SJCRH30 (cell line): ENCODE results near the gene SUMO3. TPM values are rescaled to one million over a fixed set of nuclear protein-coding genes. Genes with fewer than 3 reads are reported as not detected.

ENCODE experiments used
- DNase-seq, 2 experiments: peaks; one replicate each; pipeline ENCODE4 v3.0.0-alpha.2; 2015 to 2020
- H3K27ac ChIP-seq: fragments of 250-450 bp; sonication (Bioruptor Pico); 2 replicates; pipeline ENCODE4 v1.5.1; 2020; ENCODE audit warnings: mild to moderate bottlenecking, moderate library complexity
- H3K27me3 ChIP-seq: fragments of 250-450 bp; sonication (Bioruptor Pico); 2 replicates; pipeline ENCODE4 v1.5.1; 2020; ENCODE audit warnings: mild to moderate bottlenecking, moderate library complexity
- H3K36me3 ChIP-seq: fragments of 250-450 bp; sonication (Bioruptor Pico); 2 replicates; pipeline ENCODE4 v1.5.1; 2020; ENCODE audit warnings: mild to moderate bottlenecking, moderate library complexity
- H3K4me1 ChIP-seq: fragments of 250-450 bp; sonication (Bioruptor Pico); 2 replicates; pipeline ENCODE4 v1.5.1; 2020; ENCODE audit warnings: mild to moderate bottlenecking, moderate library complexity
- H3K4me3 ChIP-seq: fragments of 250-450 bp; sonication (Bioruptor Pico); 2 replicates; pipeline ENCODE4 v1.5.1; 2020; ENCODE audit warnings: mild to moderate bottlenecking, moderate library complexity
- H3K9me3 ChIP-seq: fragments of 250-450 bp; sonication (Bioruptor Pico); replicated peaks from 2 replicates; pipeline ENCODE4 v1.5.1; 2020; ENCODE audit warnings: mild to moderate bottlenecking, moderate library complexity
- total RNA-seq: library from RNA; depleted of rRNA; stranded (reverse); fragments of >200 nt; shearing (Covaris generic); gene quantifications from 2 replicates; pipeline ENCODE4 v1.2.3, GENCODE V29; 2014

Gene SUMO3
- total RNA-seq, 1 experiment from 2014 or later = 76.9 TPM

DNA sequence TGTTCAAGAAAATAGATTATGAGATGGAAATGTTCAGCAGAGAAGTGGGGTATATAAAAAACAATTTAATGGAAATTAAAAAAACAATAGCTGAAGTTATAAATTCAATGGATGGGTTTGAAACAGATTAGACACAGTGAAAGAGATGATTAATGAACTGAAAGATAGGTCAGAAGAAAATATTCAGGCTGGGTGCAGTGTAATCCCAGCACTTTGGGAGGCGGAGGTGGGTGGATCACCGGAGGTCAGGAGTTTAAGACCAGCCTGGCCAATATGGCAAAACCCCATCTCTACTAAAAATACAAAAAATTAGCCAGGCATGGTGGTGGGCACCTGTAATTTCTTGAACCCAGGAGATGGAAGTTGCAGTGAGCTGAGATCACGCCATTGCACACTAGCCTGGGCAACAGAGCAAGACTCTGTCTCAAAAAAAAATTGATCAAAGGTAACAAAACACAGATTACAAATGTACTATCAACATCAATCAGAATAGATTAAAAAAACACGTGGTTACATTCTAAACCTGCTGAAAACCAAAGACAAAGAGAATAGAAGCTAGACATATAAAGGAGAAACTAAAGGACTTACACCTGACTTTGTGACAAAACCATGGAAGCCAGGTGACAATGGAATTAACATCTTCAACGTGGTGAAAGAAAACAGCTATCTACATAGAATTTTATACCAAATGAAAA, 4.8 kb upstream of the SUMO3 start:
- H3K36me3 ChIP-seq = no peaks in the 10 kb centered on the region
- no peak overlapping the region for H3K4me3 ChIP-seq
- DNase-seq = no peak

DNA sequence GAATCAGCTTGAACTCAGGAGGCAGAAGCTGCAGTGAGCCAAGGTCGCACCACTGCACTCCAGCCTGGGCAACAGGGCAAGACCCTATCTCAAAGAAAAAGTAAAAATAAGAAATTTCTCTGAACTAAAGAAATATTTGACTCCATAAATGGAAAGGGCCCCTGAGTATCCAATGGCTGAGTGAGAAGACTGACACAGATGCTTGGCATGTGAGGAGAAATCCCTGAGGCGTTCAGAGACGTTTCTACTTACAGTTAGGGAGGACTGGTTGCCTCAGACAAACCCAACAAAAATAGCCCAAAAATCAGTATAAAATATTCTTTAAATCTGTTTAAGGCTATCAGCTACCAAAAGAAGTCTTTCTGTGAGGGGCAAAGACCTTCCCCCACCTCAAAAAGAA, 3.0 kb upstream of the SUMO3 start:
- Histone ChIP-seq H3K27ac (no peak overlapping the region), H3K36me3 (no peaks in the 10 kb centered on the region), H3K4me3 (no peak overlapping the region), H3K9me3 (peaks cover 13% of the 10 kb centered on the region), H3K4me1 (no peaks in the 10 kb centered on the region; the same call in 1 of the 2 replicates), H3K27me3 (no peaks in the 10 kb centered on the region)
- DNase-seq = no peak

More for the DNA sequence above, 4.8 kb upstream of the SUMO3 start:
- H3K27me3 ChIP-seq = no peaks in the 10 kb centered on the region
- H3K27ac ChIP-seq = no peak overlapping the region
- H3K4me1 ChIP-seq = no peaks in the 10 kb centered on the region
- H3K9me3 ChIP-seq = peaks cover 13% of the 10 kb centered on the region

DNA sequence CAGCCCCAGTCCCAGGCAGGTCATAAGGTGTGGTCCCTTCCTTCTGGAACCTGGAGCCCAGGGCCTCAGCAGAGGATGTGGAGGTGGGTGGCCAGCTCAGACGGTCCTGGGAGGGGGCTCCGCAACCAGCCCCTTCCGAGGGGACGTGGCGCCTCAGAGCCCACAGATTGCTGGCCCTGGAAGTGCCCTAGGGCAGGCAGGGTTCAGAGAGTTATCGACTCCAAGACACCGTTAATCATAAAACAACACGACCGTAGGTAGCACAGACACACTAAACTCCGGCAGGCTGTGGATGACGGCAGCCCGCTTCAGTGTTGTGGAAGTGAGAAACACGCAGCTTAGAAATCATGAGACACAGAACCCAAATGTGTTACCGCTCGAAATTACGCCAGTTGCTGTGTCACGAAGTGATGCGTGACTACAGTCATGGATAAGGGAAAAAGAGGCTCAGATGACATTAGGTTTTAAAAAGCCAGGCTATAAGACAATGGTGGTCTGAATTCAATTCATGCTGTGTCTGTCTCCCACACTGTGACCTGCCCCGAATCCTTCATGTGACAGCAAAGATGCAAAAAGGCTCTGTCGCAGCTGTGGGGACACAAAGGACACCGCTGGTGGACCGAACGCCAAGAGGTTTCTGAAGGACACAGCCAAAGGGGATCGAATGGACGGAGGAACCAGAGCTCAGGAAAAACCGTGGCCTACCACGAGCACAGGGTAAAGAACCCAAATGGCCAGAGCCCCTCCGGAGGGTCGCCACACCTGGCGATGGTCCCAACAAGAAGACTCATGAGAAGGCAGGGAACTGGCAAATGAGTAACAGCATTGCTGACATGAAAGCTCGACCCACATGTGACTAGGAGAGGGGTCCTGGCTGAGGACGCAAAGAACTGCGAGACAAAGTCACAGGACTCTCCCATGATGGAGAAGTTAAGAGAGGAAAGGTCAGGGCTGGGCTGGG, 1.7 kb upstream of the SUMO3 start:
- H3K27ac ChIP-seq = no peak overlapping the region
- H3K9me3 ChIP-seq = peaks cover 13% of the 10 kb centered on the region
- no peak overlapping the region for H3K4me3 ChIP-seq
- H3K27me3 ChIP-seq = no peaks in the 10 kb centered on the region
- no peaks in the 10 kb centered on the region; the same call in 1 of the 2 replicates for H3K4me1 ChIP-seq
- H3K36me3 ChIP-seq = no peaks in the 10 kb centered on the region
- DNase-seq = no peak

DNA sequence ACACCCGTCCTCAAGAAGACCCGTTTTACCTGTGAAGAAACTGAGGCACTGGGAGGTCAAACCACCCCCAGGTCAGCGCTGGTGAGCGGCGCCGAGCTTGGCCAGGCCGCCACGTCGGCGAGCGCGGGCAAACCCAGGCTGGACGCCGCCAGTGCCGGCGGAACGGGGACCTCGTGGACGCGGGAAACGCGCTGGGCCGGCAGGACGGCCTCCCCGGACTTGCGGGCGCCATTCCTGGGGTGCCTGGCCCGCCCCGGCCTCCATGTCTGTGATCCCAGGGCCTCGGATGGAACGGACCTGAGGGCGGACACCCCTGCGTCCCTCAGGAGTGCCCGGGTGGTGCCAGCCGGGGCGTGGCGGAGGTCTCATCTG, 764 bp upstream of the SUMO3 start:
- peaks cover 13% of the 10 kb centered on the region for H3K9me3 ChIP-seq
- H3K36me3 ChIP-seq = no peaks in the 10 kb centered on the region
- H3K4me1 ChIP-seq = no peaks in the 10 kb centered on the region; the same call in 1 of the 2 replicates
- no peak overlapping the region for H3K4me3 ChIP-seq
- H3K27ac ChIP-seq = no peak overlapping the region
- DNase-seq = no peak
- no peaks in the 10 kb centered on the region for H3K27me3 ChIP-seq

DNA sequence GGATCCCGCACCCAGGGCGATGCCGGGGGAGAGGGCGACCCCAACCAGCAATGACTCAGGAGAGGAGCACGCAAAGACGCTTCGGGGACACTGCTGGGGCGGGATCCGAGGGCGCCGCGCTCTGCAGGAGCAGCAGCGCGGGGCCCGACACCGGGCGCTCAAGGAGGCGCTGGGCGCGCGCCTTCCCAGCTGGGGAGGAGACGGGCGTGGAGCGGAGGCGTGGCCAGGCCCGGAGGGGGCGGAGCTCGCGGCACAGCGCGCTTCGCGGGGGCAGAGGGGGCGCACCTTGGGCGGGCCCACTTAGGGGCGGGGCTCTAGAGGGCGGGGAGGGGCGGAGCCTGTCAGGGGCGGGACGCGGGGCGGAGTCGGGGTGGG, 369 bp downstream of the SUMO3 start:
- DNase-seq = peak; percentile 85 to 89
- H3K27ac ChIP-seq = peak overlapping the region; percentile 27; the same call in 1 of the 2 replicates
- peaks cover 2% of the 10 kb centered on the region; the same call in 1 of the 2 replicates for H3K9me3 ChIP-seq
- no peaks in the 10 kb centered on the region for H3K36me3 ChIP-seq
- H3K4me1 ChIP-seq = no peaks in the 10 kb centered on the region; the same call in 1 of the 2 replicates
- H3K4me3 ChIP-seq = peak overlapping the region; percentile 74
- no peaks in the 10 kb centered on the region for H3K27me3 ChIP-seq

DNA sequence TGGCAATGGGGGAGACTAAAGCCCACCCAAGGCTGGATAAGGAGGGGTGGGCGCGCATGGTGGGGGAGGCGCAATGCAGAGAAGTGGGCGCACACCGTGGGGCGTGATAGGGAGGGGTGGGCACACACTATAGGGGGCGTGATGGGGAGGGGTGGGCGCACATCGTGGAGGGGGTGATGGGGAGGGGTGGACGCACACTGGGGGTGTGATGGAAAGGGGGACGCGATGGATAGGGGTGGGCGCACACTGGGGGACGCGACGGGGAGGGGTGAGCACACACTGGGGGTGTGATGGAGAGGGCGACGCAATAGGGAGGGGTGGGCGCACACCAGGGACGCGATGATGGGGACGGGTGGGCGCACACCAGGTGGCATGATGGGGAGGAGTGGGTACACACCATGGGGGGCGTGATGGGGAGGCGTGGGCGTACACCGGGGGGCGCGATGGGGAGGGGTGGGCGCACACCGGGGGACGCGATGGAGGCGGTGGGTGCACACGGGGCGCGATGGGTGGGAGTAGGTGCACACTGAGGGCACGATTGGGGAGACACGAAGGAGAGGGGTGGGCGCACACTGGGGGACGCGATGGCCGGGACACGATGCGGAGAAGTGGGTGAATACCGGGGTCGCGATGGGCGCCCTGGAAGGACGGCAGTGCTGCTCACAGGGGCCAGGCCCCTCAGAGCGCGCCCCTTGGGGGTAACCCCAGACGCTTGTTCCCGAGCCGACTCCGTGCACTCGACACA, 929 bp downstream of the SUMO3 start:
- Histone ChIP-seq H3K27ac (peak overlapping the region; percentile 27; the same call in 1 of the 2 replicates), H3K4me1 (no peaks in the 10 kb centered on the region; the same call in 1 of the 2 replicates), H3K9me3 (no peaks in the 10 kb centered on the region), H3K27me3 (no peaks in the 10 kb centered on the region), H3K4me3 (peak overlapping the region; percentile 74), H3K36me3 (no peaks in the 10 kb centered on the region)
- DNase-seq = no peak

DNA sequence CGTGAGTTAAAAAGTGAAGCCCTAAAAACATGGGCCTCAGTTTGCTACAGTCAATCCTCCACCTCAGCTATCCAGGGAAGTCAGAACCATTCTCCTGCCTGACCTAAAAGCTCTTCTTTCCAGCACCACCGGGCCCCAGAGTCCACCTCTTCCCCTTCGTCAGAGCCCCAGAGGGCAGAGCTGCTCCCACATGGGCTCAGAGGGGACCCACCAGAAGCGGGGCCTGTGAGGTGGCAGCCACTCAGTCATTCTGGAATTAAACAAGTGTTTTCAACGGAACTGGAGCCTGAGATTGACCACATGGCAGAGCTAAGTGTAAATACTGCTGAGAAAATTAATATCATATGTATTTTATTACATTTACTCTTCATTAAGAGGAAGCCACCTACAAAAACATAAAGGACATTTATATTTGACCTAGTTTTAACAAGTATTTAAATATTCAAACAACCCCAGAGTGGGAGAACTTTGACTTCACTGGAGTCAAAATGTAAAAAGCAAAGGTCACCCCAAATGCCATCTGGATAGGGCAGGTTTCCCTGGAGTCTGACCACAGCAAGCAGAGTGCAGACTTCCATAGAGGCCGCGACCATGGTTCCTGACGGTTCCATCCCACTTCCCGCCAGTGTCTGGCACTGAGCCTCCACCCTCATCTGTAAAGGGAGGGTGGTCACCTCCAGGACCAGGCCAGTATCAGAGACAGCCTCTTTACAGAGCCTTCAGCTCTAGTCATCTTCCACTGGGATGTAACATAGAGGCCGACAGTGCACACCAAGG, 1.8 kb downstream of the SUMO3 start:
- Histone ChIP-seq H3K36me3 (no peaks in the 10 kb centered on the region), H3K27me3 (no peaks in the 10 kb centered on the region), H3K27ac (no peak overlapping the region), H3K9me3 (no peaks in the 10 kb centered on the region), H3K4me1 (no peaks in the 10 kb centered on the region; the same call in 1 of the 2 replicates), H3K4me3 (no peak overlapping the region)
- DNase-seq = no peak

DNA sequence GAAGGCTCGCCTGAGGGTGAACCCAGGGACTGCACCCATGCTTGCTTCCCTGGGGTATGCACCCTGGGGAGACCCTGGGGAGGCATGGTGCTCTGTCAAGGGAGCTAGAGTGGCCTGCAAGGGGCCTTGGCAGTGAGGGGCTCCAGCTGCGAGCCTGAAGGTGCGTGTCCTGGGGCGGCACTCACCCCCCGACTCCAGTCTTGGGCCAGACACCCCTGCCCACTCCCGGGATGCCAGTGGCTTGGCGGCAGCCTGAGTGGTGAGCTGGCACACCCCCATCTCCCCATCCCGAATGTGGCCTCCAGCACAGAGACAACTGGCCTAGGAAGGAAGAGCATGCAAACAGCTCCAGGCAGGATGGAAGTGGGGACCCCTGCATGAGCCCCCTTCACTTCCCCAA, 2.6 kb downstream of the SUMO3 start:
- no peaks in the 10 kb centered on the region for H3K36me3 ChIP-seq
- no peak for DNase-seq
- no peaks in the 10 kb centered on the region for H3K27me3 ChIP-seq
- H3K27ac ChIP-seq = no peak overlapping the region
- H3K4me1 ChIP-seq = no peaks in the 10 kb centered on the region; the same call in 1 of the 2 replicates
- no peaks in the 10 kb centered on the region for H3K9me3 ChIP-seq
- H3K4me3 ChIP-seq = no peak overlapping the region

DNA sequence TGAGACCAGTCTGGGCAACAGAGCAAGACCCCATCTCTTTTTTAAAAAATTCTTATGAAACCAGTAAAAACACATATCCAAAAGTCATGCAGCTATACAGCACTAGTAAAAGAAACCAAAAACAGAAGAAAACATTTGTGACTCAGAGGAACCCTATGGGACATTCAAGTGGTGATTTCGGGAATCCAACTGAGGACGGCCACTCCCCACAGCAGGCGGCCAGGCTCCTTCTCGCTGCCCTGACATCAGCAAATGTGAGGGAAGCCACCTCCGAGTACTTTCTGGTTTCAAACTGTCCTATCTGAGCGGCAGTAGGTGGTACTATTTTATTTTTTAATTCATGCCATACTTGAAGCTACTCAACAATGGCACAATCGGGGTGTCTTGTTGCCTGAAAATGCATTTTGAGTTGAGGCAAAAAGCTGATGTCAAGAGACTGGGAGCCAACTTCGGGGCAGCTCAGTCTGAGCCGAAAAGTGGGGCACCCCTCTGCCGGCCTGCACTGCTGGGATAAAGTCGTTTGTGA, 3.3 kb downstream of the SUMO3 start:
- no peaks in the 10 kb centered on the region; the same call in 1 of the 2 replicates for H3K36me3 ChIP-seq
- no peaks in the 10 kb centered on the region for H3K27me3 ChIP-seq
- no peak overlapping the region for H3K4me3 ChIP-seq
- no peak overlapping the region for H3K27ac ChIP-seq
- DNase-seq = no peak
- no peaks in the 10 kb centered on the region; the same call in 1 of the 2 replicates for H3K4me1 ChIP-seq
- no peaks in the 10 kb centered on the region for H3K9me3 ChIP-seq

DNA sequence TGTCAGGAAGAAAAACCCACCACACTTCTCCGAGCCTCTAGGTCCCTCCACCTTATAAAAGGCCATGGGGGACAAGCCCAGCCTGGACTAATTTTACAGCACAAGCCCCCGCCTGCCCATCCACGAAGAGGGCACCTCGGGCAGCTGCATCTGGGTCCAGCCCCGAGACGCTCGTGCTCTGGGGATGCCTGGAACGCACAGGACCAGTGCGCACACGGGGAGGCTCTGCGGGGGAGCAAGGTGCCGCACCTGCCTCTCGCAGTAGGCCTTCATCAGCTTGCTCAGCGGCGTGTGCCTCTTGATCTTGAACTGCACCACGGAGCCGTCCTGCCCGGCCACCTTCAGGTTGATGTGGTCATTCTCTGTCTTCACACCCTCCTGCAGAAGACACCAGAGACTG, 4.1 kb downstream of the SUMO3 start:
- no peak for DNase-seq
- Histone ChIP-seq H3K27me3 (no peaks in the 10 kb centered on the region), H3K27ac (no peak overlapping the region), H3K4me3 (no peak overlapping the region), H3K9me3 (no peaks in the 10 kb centered on the region), H3K4me1 (no peaks in the 10 kb centered on the region; the same call in 1 of the 2 replicates), H3K36me3 (peaks cover 3% of the 10 kb centered on the region; the same call in 1 of the 2 replicates)

DNA sequence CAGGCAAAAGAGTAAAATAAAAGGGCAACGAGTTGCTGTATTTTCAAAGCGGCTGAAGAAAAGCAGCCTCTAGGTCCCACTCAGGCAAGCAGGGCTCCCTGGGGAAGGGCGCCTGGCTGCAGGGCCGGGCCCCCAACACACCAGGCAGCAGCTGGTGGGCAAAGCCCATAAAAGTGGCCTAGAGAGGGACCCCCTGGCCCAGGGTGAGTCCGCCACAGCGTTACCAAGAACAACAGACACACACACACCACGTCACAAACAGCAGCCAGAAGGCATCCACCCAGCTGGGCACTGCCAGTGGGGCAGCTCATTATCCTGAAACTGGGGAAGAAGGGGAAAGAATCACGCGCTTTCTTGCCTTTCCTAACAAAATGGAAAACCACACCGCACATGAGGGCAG, 4.7 kb downstream of the SUMO3 start:
- DNase-seq = no peak
- Histone ChIP-seq H3K4me3 (no peak overlapping the region), H3K27me3 (no peaks in the 10 kb centered on the region), H3K36me3 (peaks cover 7% of the 10 kb centered on the region; the same call in 1 of the 2 replicates), H3K4me1 (no peaks in the 10 kb centered on the region; the same call in 1 of the 2 replicates), H3K27ac (no peak overlapping the region), H3K9me3 (no peaks in the 10 kb centered on the region)

DNA sequence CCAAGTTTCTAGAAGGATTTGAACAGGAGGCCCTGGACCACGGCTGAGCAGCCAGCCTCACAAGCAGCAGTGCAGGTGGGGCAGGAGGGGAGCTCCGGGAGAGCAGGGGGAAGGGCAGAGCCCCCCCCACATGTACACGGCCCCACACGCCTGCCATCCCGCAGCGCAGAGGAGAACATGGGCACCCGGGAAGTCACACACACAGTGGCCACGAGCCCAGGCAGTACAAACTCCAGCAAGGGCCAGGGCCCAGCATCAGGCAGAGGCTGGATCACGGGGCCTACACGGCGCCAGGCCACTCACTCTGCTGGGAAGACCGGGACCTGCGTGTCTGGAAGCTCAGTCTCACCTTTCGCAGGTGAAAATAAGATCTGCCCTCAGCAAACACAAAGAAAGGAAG, 5.2 kb downstream of the SUMO3 start:
- DNase-seq = no peak
- Histone ChIP-seq H3K27me3 (no peaks in the 10 kb centered on the region), H3K9me3 (no peaks in the 10 kb centered on the region), H3K36me3 (peaks cover 7% of the 10 kb centered on the region; the same call in 1 of the 2 replicates), H3K4me3 (no peak overlapping the region), H3K4me1 (no peaks in the 10 kb centered on the region; the same call in 1 of the 2 replicates), H3K27ac (no peak overlapping the region)

DNA sequence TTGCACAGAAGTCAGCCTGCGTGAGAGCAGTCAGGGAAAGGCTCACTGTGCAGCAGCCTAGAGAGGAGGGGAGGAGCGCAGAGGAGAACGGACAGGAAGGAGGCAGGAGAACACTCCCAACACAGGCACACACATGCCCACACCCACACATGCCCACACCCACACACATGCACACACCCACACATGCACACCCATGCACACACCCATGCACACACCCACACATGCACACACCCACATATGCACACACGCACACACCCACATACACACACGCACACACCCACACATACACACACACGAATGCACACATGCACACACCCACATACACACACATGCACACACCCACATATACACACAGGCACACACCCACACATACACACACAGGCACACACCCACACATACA, 7.1 kb downstream of the SUMO3 start:
- no peak for DNase-seq
- Histone ChIP-seq H3K36me3 (peaks cover 14% of the 10 kb centered on the region), H3K4me1 (no peaks in the 10 kb centered on the region), H3K9me3 (no peaks in the 10 kb centered on the region), H3K27ac (no peak overlapping the region), H3K4me3 (no peak overlapping the region), H3K27me3 (no peaks in the 10 kb centered on the region)

DNA sequence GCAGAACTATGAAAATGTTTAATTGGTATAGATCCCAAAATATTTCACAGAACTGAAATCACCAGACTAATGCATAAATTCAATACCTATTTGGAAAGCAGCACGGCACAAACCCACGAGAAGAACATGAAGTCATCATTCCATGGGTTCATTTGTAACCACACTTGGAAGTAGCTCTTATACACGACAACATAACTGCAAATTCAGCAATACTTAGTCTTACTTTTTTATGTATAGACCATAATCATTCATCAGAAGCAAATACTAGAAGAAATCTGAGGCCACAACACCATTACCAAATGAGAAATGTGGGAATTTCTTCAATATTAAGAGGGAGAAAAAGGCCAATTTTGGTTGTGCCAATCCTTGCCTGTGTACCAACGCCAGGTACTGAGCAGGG, 12.0 kb downstream of the SUMO3 start:
- H3K4me1 ChIP-seq = no peaks in the 10 kb centered on the region
- H3K36me3 ChIP-seq = peaks cover 39% of the 10 kb centered on the region
- H3K27me3 ChIP-seq = no peaks in the 10 kb centered on the region
- no peaks in the 10 kb centered on the region for H3K9me3 ChIP-seq
- DNase-seq = no peak
- no peak overlapping the region for H3K27ac ChIP-seq
- H3K4me3 ChIP-seq = no peak overlapping the region
